ENCODE data around the gene CCDC91.
"Not testable (repeated sequence)": the region's sequence is repeated elsewhere in the genome, so short reads cannot be mapped to it uniquely, and the experiment has no call there.

CCDC91 gene

DNA sequence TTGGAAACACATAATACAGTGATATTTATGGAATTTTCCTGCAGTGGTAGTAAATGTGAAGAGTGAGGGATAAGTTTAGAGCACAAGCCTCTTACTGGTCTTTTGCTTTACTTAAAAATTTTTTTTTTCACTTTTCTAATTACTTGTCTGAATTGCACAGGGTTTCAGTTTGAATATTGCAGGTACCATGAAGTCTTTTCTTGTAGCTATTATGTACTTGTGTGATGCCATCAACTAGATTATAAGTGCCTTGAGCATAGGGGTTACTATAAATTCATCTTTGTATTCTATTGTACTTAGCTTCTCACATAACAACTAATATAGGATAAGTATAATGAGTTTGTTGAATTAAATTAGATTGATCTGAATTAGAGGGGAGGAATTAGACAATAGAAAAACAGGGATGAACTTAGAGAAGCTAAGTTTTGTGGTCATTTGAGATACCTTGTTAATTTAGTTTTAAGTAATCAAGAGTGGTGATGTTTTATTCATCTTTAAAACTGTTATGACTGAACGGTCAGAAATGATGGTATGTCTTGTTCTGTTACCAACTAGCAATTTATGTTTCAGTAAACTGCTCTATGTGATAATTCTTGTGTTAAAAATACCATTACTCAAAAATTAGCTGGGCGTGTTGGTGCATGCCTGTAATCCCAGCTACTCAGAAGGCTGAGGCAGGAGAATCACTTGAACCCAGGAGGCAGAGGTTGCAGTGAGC lies 42.1 kb downstream of the CCDC91 start:
- DNase-seq (ENCODE audit: low spot score) = no peak

DNA sequence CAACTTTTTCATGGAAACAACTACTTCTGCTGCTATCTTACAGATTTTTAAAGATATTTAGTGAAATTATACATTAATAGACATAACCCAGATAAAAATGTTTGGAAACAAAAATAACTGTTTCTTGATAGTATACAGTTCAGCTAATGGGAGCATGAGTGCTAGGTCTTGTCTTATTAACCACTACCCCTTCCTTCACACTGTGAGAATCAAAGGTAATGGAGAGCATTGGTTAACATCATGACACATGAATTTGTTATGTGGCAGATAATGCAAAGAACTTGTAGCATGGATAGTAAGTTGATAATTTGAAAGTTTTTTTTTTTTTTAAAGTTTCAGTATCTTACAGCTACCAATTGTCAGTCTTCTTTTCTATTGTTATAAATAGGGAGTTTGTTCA lies 44.2 kb downstream of the CCDC91 start:
- no peak for DNase-seq (ENCODE audit: low spot score)

DNA sequence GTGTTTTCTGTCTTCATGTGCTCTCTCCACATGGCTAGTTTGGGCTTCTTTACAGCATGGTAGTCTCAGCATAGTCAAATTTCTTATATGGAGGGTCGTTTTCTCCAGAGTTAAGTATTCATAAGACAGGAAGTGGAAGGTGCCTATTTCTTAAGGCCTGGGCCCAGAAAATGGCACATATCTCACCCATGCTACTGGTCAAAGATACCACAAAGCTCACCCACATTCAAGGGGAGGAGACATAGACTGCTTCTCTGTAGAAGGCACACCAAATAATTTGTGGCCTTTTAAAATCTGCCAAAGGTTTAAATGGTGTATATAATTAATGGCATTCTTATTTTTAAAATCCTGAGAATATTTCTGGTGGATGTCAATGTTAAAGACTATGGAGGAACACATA lies 44.8 kb downstream of the CCDC91 start:
- DNase-seq (ENCODE audit: low spot score) = no peak

DNA sequence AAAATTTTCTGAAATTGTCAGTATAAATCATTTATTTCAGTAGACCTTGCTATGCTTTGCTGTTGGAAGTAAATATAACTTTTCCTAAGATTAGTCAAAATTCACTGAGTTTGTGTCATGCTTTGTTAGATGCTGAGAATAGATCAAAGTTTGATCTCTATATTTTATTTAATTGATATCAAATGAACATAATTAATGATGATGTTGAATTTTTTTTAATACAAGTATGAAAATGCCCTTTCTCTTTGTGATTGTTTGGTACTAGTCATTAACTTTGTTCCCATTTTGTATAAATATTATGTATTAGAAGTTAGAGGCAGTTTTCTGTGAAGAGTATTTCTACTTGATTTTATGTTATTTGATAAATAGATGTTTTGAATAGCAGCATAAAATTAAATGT lies 45.7 kb downstream of the CCDC91 start:
- DNase-seq (ENCODE audit: low spot score) = no peak

DNA sequence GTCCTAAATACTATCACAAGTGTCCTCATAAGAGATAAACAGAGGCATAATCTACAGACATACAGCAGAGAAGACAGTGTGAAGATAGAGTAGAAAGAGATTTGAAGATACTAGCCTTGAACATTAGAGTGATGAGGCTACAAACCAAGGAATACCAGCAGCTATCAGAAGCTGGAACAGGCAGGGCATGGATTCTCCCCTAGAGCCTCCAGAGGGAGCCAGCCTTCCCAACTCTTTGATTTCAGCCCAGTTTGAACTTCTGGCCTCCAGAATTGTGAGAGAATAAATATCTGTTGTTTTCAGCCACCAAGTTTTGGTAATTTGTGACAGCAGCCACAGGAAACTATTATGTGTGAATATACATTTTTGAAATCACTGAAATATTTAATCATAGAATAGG lies 47.2 kb downstream of the CCDC91 start:
- DNase-seq (ENCODE audit: low spot score) = no peak

DNA sequence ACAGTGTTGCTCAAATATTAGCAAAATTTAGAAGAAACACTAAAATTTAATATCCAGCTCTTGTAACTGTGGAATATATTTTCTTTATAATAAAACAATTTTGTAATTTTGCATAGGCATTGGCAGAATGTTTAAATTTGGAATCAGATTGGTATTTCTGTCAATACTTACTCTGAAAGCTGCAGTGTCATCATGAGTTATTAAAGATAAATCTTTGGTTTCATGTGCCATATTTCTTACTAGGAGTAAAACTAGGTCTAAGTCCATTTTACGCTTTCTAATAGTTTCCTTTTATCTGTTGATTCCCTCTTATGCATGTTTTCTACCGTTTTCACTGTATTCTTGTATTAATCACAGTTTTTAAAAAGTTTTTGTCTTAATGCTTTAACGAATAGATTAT lies 49.7 kb downstream of the CCDC91 start:
- no peak for DNase-seq (ENCODE audit: low spot score)

DNA sequence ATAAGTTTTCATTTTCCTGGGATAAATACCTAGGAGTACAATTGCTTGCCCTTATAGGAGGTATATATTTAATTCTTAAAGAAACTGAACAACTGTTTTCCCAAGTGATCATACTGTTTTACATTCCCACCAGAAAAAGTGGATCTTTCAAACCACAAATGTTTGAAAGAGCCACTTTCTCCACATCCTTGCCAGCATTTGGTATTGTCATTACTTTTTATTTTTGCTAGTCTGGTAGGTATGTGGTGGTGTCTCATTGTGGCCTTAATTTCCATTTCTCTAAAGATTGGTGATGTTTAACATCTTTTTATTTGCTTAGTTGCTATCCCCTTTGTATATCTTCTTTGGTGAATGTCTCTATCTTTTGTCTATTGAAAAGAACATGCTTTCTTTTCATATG lies 50.6 kb downstream of the CCDC91 start:
- no peak for DNase-seq (ENCODE audit: low spot score)

DNA sequence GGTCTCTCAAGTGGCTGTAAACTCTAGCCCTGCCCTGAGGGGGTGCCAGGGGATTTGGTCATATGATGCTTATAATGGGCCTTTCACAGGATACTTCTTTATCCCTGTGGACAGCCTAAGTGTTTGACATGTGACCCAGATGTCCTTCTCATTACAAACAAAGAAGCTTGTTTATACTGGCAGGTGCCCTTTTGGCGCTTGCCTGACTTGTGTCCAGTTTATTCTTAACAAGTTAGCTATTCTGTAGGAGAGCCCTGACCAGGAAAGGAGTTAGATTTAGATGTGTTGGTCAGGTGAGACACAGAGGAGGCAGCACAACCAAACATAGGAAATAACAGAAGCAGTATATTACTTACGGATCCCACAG lies 51.9 kb downstream of the CCDC91 start:
- DNase-seq (ENCODE audit: low spot score) = no peak

DNA sequence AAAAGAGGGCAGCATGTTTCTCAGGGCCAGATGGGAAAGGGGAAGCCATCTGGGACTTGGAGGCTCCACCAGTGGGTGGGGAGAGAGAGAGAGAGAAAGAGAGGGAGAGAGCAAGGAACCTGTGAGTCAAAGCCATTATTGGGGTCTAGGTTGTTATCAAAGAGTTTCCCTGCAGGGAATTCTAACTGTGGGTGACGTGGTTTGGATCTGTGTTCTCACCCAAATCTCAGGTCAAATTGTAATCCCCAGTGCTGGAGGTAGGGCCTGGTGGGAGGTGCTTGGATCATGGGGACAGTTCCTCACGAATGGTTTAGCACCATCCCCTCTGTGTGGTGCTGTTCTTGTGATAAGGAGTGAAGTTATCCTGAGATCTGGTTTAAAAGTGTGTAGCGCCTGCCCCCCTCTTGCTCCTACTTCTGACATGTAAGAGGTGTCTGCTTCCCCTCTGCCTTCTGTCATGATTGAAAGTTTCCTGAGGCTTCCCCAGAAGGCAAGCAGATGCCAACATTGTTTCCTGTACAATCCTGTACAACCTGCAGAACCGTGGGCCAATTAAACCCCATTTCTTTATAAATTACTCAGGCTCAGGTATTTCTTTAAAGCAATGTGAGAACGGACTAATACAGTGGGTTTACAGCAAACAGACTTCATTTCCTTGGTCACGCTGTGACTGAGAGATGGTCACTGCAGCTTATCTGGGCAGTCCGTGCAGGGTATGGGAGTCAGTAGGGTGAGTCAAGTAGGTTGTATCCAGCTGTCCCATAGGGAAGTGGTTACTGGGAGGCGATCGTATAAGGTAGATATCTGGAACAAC lies 52.4 kb downstream of the CCDC91 start:
- no peak for DNase-seq (ENCODE audit: low spot score)

DNA sequence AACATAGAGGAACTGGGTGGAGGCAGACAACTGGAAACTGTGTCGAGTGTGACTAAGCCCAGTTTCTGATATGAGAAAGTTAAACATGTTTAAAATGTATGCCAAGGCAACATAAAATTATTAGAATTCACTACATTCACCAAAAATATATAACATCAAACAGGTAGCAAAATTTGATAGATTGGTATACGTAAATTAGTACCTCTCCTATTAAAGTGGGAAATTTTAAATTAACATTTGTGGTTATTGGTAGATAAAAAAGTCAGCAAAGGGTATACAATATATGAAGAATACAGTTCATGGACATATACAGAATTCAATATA lies 53.0 kb downstream of the CCDC91 start:
- DNase-seq (ENCODE audit: low spot score) = no peak

DNA sequence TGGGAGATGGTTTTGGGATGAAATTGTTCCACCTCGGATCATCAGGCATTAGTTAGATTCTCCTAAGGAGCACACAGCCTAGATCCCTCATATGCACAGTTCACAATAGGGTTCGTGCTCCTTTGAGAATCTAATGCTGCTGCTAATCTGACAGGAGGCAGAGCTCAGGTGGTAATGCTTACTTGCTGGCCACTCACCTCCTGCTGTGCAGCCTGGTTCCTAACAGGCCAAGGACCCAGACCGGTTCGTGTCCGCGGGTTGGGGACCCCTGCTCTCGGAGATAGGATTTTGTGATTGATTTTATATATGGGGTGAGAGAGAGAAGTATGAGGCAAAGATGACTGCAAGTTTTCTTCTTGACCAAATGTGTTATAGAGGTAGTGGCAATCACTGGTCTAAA lies 57.5 kb downstream of the CCDC91 start:
- no peak for DNase-seq (ENCODE audit: low spot score)

DNA sequence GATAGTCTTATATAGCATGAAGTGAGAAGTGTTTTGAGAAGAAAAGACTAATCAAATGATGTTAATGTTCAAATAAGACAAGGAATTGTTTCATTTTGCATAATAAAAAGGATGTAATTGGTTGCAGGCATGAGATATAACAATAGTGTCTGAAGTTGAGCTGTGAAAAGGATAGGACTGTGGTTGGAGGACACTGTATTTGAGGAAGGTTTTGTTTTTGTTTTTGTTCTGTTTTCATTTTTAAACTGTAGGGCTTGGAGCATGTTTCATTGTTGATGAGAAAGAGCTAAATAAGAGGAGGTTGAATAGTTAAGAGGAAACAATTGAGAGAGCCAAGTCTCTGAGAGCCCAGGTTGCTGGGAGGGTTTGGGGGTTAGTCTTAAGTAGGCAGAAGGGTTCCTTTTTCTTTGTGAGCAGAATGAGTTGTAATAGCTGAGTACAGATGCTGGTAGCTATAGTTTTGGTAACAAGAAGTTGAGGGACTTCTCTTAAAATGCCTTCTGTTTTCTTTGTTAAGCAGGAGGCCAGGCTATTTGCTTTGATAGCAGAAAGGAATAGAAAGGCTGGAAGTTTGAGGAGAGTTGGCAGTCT lies 58.4 kb downstream of the CCDC91 start:
- DNase-seq (ENCODE audit: low spot score) = no peak

DNA sequence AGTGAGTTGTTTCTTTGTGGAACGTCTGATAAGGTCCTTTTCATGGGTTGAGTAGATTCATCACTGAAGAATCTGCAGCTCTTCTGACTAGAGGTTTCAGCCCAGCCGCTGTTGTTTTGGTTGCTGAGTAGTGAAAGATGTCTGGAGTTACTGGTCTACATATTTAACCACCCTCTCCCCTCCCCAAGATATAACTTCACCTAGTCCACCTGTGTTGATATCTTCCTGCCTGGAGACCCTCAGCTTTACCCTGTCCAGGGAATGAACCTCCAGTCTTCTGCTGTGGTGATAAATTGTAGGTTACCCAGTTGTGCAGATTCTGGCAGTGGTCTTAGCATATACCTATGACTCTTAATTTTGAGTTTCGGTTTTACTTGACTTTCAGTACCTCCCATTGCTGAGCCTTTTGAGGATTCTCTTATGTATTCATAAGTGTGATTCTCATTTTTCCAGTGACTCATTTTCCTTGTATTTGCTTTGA lies 62.9 kb downstream of the CCDC91 start:
- DNase-seq (ENCODE audit: low spot score) = no peak

DNA sequence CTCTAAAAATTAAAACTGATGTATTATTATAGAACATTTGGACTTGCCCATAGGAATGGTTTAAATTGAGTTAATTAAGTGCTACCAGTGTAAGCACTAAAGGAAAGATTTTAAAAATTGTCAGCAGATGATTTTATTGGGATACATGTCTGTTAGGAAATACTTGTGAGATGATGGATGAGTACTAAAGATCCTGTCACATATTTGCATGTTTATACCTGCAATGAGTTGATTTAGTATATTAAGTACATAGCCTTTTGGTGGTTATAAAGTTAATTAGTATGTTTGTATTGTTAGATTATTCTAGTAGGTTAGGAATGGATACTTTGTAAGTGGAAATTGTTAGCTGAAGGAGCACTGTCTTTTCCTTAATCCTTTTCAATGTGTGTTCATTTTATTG lies 67.2 kb downstream of the CCDC91 start:
- DNase-seq (ENCODE audit: low spot score) = no peak

DNA sequence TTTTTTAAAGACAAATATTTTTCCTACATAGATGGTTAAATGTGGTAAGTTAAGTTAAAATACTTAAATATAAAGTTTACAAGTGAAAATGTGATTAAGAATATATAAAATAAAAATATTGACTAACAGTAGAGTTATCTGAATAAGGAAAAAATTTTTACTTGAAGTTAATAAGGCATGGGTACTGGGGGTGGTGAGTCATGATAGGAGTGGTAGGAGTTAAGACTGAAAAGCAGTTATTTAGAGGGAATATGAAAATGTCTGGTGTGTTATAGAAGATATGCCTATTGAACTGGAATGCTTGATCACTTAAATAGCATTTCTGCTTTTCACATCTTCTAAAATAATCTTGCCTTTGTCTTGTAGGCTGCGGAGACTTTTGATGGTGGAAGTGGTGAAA lies 68.7 kb downstream of the CCDC91 start:
- DNase-seq (ENCODE audit: low spot score) = no peak

DNA sequence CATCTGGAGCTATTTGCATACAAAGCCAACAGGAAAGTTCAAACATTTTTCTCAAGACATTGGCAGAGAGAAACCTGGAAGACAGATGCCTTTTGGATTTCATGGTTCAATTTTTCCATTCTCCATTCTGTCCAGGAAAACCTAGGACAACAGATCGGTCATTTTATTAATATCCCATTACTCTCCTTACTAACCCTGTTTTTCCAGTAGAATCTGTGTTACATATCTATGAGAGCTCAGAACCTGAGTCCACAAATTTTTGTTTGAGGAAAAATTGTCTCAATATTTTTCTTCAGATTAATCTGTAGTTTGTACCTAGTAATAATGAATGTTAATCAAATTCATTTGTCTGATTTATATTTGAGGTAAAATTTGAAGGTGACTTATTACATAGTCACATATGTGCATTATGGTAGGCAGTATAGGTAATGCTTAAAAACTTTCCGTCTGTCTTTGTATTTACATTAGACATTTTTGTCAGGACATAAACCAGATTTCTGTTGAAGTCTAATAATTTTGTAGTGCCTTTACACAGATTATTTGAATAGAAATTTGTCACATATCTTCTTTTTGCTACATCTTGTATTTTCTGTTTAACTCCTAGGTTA lies 75.3 kb downstream of the CCDC91 start:
- no peak for DNase-seq (ENCODE audit: low spot score)

DNA sequence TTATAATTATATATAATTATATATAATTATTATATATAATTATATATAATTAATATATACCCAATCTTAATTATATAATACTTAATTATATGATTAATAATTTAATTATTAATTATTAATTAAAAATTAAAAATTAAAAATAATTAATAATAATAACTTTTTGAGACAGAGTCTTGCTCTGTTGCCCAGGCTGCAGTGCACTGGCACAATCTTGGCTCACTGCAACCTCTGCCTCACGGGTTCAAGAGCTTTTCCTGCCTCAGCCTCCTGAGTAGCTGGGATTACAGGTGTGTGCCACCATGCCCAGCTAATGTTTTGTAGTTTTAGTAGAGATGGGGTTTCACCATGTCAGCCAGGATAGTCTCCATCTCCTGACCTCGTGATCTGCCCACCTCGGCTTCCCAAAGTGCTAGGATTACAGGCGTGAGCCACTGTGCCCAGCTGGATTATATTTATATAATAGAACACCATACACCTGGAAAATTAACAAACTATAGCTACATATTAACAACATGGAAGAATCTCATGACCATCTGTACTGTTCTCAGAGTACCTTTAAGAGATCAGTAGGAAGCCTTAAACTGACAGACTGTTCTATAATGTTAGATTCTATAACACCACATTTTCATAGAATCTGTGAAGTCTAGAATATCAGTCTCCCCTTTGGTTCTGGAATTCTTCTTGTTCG lies 77.8 kb downstream of the CCDC91 start:
- not testable (repeated sequence) for DNase-seq (ENCODE audit: low spot score)

DNA sequence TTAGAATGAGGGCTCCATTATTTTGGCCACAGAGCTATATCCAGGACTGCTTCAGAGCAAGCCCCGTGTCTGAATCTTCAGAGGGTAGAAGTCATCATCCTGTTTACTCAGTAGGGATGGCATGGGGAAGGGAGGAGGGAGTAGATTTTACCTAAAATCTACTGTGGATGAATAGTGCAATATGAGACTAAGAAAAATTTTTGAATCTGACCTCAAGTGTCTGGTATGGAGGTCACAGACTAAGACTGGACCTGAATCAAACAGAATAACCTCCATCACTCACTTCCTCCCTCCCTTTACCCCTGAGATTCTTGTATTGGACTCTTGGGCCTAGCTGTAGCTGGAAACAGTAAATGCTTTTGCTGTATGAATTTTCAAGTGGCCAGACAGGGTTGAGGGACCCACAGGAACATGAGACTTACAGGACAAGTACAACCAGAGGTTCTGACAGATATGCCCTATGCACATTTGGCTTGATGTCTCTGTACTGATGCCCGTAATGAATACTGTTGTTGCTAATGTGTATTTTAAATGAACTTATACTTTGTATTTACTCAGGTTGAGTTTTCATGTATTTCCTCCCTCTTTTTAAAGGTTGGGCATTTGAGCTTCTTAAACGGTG lies 78.5 kb downstream of the CCDC91 start:
- no peak for DNase-seq (ENCODE audit: low spot score)

DNA sequence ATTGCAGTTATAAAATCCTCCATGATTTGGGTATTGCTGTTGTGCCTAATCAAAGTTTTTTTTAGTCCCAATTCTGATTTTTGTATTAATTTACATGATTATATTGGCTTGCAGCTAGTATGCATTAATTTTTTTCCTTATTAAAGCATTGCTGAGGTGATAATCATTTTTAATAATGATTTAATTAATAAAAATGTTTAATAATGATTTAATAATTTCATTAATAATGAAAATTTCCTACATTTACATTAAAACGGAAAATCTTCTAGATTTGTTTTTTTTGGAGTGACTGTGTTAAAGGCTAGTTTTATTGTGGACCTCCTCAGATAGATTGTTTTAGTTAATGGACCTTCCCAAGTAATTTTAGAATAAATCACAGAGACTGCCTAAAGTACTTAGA lies 79.6 kb downstream of the CCDC91 start:
- no peak for DNase-seq (ENCODE audit: low spot score)

DNA sequence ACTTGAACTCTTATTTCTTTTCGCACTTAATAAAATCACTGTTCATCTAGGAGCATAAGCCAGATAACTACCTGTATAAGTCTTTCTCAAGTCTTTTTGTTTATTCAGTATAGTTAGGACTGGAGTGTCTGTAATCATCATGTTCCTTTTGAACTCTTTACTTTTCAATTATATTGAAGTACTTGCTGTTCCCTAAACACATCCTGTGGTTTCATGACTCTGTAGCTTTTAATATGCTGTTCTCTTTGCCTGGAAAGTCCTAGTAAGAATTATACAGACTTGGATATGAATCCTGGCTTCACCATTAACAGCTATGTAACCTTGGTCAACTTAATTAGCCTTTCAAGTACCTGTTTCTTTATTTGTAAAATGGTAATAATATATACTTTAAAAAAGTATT lies 88.2 kb downstream of the CCDC91 start:
- DNase-seq (ENCODE audit: low spot score) = no peak

DNA sequence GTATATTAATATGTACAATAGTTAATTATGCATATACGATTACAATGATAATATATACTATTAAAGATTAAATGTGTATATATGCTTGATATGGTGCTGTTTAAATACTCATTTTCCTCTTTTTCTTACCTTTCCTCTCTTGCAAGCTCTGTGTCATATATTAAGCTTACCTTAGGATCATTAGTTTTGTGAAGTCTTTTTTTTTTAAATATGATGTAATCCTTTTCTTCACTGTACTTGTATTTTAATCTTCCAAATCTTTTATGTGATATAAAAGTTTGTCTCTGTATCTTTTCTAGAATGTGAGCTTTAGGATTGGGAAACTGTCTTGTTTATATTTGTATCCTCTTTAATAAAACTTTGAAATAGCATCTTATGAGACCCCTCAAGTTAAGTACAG lies 88.7 kb downstream of the CCDC91 start:
- no peak for DNase-seq (ENCODE audit: low spot score)

DNA sequence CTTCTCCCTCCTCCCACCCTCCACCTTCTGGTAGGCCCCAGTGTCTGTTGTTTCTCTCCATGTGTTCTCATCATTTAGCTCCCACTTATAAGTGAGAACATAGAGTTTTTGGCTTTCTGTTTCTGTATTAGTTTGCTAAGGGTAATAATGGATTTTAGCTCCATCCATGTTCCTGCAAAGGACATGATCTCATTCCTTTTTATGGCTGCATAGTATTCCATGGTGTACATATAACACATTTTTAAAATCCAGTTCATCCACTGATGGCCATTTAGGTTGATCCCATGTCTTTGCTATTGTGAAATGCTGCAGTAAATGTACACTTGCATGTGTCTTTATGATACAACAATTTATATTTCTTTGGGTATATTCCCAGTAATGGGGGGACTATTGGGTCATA lies 96.1 kb downstream of the CCDC91 start:
- DNase-seq (ENCODE audit: low spot score) = no peak
